Mammary epithelial cell (primary cell): Measurements from ENCODE around the gene TP73.

Source experiments
- EZH2 ChIP-seq: IDR thresholded peaks from 2 replicates; pipeline ENCODE4 v1.6.1; 2012; ENCODE audit warnings: low read length, inconsistent platforms, borderline replicate concordance
- TF ChIP-seq, protein P1 (sequence below), 2 donors: IDR thresholded peaks in 1 of 2; conservative IDR thresholded peaks in 1 of 2; 2 replicates each; pipeline ENCODE4 v1.5.1; 2011 to 2012; ENCODE audit warnings: inconsistent platforms in 2 of 2, low read length in 2 of 2, mild to moderate bottlenecking in 2 of 2, control low read depth in 1 of 2, low read depth in 1 of 2; ENCODE audit not compliant: insufficient read depth in 1 of 2; ENCODE audit errors: extremely low read depth in 1 of 2

DNA sequence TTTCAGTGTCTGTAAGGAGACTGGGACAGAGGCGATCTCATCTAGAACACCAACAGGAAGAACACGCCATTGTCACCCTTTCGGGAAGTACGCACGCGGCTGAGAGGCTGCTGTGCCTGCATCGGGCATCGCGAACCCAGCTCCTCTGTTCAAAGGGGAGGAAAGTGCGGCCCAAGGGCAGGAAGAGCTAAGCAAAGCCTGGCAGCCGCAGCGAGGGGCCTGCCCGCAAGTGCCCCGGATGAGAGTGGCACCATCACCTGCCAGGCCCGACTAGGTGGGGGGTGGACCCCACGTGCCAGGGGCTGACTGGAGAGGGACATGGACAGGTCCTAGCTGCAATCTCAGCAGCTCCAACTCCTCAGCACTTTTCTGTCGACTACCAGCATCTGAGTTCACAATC, 20.0 kb upstream of the TP73 start:
- TF ChIP-seq, protein P1, sequence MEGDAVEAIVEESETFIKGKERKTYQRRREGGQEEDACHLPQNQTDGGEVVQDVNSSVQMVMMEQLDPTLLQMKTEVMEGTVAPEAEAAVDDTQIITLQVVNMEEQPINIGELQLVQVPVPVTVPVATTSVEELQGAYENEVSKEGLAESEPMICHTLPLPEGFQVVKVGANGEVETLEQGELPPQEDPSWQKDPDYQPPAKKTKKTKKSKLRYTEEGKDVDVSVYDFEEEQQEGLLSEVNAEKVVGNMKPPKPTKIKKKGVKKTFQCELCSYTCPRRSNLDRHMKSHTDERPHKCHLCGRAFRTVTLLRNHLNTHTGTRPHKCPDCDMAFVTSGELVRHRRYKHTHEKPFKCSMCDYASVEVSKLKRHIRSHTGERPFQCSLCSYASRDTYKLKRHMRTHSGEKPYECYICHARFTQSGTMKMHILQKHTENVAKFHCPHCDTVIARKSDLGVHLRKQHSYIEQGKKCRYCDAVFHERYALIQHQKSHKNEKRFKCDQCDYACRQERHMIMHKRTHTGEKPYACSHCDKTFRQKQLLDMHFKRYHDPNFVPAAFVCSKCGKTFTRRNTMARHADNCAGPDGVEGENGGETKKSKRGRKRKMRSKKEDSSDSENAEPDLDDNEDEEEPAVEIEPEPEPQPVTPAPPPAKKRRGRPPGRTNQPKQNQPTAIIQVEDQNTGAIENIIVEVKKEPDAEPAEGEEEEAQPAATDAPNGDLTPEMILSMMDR (conservative IDR thresholded peaks at IDR 0.05 in 1 of 2, IDR thresholded peaks at IDR 0.05 in 1 of 2; ENCODE audit: extremely low read depth in 1 of 2, insufficient read depth in 1 of 2, low read depth in 1 of 2, low read length in 2 of 2) = no peak
- TF ChIP-seq EZH2 = no peak
